ENCODE data around the gene OR1F1. TPM values are rescaled to one million over a fixed set of nuclear protein-coding genes. Genes with fewer than 3 reads are reported as not detected.
A peak's percentile ranks its signal among the peaks of the same experiment; 100 is the strongest.

OR1F1 gene
- total and polyA plus RNA-seq, 9 of the 15 experiments (the other 6 are each of a cell fraction or from before 2014, with no cell fraction given) = 0.15 to 0.61 (median 0.35) TPM; not detected in 3

GRCh38 chr16:3173892-3174617 is 13.9 kb upstream of the OR1F1 start (continued):
- TF ChIP-seq, protein P1, sequence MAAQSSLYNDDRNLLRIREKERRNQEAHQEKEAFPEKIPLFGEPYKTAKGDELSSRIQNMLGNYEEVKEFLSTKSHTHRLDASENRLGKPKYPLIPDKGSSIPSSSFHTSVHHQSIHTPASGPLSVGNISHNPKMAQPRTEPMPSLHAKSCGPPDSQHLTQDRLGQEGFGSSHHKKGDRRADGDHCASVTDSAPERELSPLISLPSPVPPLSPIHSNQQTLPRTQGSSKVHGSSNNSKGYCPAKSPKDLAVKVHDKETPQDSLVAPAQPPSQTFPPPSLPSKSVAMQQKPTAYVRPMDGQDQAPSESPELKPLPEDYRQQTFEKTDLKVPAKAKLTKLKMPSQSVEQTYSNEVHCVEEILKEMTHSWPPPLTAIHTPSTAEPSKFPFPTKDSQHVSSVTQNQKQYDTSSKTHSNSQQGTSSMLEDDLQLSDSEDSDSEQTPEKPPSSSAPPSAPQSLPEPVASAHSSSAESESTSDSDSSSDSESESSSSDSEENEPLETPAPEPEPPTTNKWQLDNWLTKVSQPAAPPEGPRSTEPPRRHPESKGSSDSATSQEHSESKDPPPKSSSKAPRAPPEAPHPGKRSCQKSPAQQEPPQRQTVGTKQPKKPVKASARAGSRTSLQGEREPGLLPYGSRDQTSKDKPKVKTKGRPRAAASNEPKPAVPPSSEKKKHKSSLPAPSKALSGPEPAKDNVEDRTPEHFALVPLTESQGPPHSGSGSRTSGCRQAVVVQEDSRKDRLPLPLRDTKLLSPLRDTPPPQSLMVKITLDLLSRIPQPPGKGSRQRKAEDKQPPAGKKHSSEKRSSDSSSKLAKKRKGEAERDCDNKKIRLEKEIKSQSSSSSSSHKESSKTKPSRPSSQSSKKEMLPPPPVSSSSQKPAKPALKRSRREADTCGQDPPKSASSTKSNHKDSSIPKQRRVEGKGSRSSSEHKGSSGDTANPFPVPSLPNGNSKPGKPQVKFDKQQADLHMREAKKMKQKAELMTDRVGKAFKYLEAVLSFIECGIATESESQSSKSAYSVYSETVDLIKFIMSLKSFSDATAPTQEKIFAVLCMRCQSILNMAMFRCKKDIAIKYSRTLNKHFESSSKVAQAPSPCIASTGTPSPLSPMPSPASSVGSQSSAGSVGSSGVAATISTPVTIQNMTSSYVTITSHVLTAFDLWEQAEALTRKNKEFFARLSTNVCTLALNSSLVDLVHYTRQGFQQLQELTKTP (IDR thresholded peaks at IDR 0.05; ENCODE audit: low read depth in 1 of 2, partially characterized antibody in 2 of 2) = peak in 1 of 2 experiments; percentile 14
- TF ChIP-seq EWSR1 (IDR thresholded peaks at IDR 0.05; ENCODE audit: borderline replicate concordance, low read depth, partially characterized antibody) = no peak
- TF ChIP-seq POU5F1 (IDR thresholded peaks at IDR 0.05; ENCODE audit: borderline replicate concordance, low read depth, low read length, partially characterized antibody) = no peak
- no peak for TF ChIP-seq HDAC1 (IDR thresholded peaks at IDR 0.05)
